ENCODE measurements around the gene KLF2. TPM values are rescaled to one million over a fixed set of nuclear protein-coding genes. Genes with fewer than 3 reads are reported as not detected.
"Not testable (repeated sequence)": the region's sequence is repeated elsewhere in the genome, so short reads cannot be mapped to it uniquely, and the experiment has no call there.

Gene KLF2
- polyA plus RNA-seq, 1 donor = 21.7 TPM

GRCh38 chr19:16337809-16338469 lies 13.3 kb downstream of the KLF2 start:
- Histone ChIP-seq H3K9me3 (ENCODE audit: control insufficient read depth, low read depth, low read length) (no peaks in the 10 kb centered on the region), H3K36me3 (ENCODE audit: control insufficient read depth, insufficient read depth, low read length) (no peaks in the 10 kb centered on the region), H3K27me3 (ENCODE audit: control insufficient read depth, insufficient read depth, low read length) (no peaks in the 10 kb centered on the region), H3K27ac (ENCODE audit: low read length) (no peak overlapping the region), H3K4me1 (ENCODE audit: control insufficient read depth, insufficient read depth, low read length) (no peaks in the 10 kb centered on the region), H3K4me3 (ENCODE audit: low read length) (no peak overlapping the region)
- no peak for DNase-seq
- WGBS (ENCODE audit: insufficient coverage, low lambda C conversion rate) = no CpG with 5 or more reads among the region's 13 CpGs

GRCh38 chr19:16338470-16339360 lies 14.1 kb downstream of the KLF2 start:
- Histone ChIP-seq H3K4me3 (ENCODE audit: low read length) (no peak overlapping the region), H3K27me3 (ENCODE audit: control insufficient read depth, insufficient read depth, low read length) (no peaks in the 10 kb centered on the region), H3K4me1 (ENCODE audit: control insufficient read depth, insufficient read depth, low read length) (no peaks in the 10 kb centered on the region), H3K9me3 (ENCODE audit: control insufficient read depth, low read depth, low read length) (no peaks in the 10 kb centered on the region), H3K27ac (ENCODE audit: low read length) (no peak overlapping the region), H3K36me3 (ENCODE audit: control insufficient read depth, insufficient read depth, low read length) (no peaks in the 10 kb centered on the region)
- WGBS (ENCODE audit: insufficient coverage, low lambda C conversion rate) = no CpG with 5 or more reads among the region's 30 CpGs
- peak in 1 of 2 donors; percentile 10 for DNase-seq

- Histone ChIP-seq H3K27me3 (ENCODE audit: control insufficient read depth, insufficient read depth, low read length) (no peaks in the 10 kb centered on the region), H3K36me3 (ENCODE audit: control insufficient read depth, insufficient read depth, low read length) (no peaks in the 10 kb centered on the region), H3K4me3 (ENCODE audit: low read length) (no peak overlapping the region), H3K9me3 (ENCODE audit: control insufficient read depth, low read depth, low read length) (no peaks in the 10 kb centered on the region), H3K27ac (ENCODE audit: low read length) (no peak overlapping the region), H3K4me1 (ENCODE audit: control insufficient read depth, insufficient read depth, low read length) (no peaks in the 10 kb centered on the region)
- WGBS (ENCODE audit: insufficient coverage, low lambda C conversion rate) = no CpG with 5 or more reads among the region's 6 CpGs
- DNase-seq = no peak
These were observed 14.7 kb downstream of the KLF2 start for GRCh38 chr19:16339361-16339725.

- H3K4me3 ChIP-seq (ENCODE audit: low read length) = no peak overlapping the region
- no peaks in the 10 kb centered on the region for H3K36me3 ChIP-seq (ENCODE audit: control insufficient read depth, insufficient read depth, low read length)
- no CpG with 5 or more reads among the region's 5 CpGs for WGBS (ENCODE audit: insufficient coverage, low lambda C conversion rate)
- no peaks in the 10 kb centered on the region for H3K4me1 ChIP-seq (ENCODE audit: control insufficient read depth, insufficient read depth, low read length)
- DNase-seq = no peak
- H3K27me3 ChIP-seq (ENCODE audit: control insufficient read depth, insufficient read depth, low read length) = no peaks in the 10 kb centered on the region
- no peaks in the 10 kb centered on the region for H3K9me3 ChIP-seq (ENCODE audit: control insufficient read depth, low read depth, low read length)
- no peak overlapping the region for H3K27ac ChIP-seq (ENCODE audit: low read length)
These were observed 15.5 kb downstream of the KLF2 start for GRCh38 chr19:16340092-16340491.

- Histone ChIP-seq H3K27me3 (ENCODE audit: control insufficient read depth, insufficient read depth, low read length) (no peaks in the 10 kb centered on the region), H3K4me1 (ENCODE audit: control insufficient read depth, insufficient read depth, low read length) (peaks cover under 1% of the 10 kb centered on the region), H3K27ac (ENCODE audit: low read length) (no peak overlapping the region), H3K36me3 (ENCODE audit: control insufficient read depth, insufficient read depth, low read length) (no peaks in the 10 kb centered on the region), H3K9me3 (ENCODE audit: control insufficient read depth, low read depth, low read length) (no peaks in the 10 kb centered on the region), H3K4me3 (ENCODE audit: low read length) (no peak overlapping the region)
- no peak for DNase-seq
- WGBS (ENCODE audit: insufficient coverage, low lambda C conversion rate) = no CpG with 5 or more reads among the region's 3 CpGs
These were observed 16.0 kb downstream of the KLF2 start for GRCh38 chr19:16340654-16341053.

- Histone ChIP-seq H3K36me3 (ENCODE audit: control insufficient read depth, insufficient read depth, low read length) (no peaks in the 10 kb centered on the region), H3K4me3 (ENCODE audit: low read length) (no peak overlapping the region), H3K9me3 (ENCODE audit: control insufficient read depth, low read depth, low read length) (no peaks in the 10 kb centered on the region), H3K4me1 (ENCODE audit: control insufficient read depth, insufficient read depth, low read length) (peaks cover 3% of the 10 kb centered on the region), H3K27ac (ENCODE audit: low read length) (no peak overlapping the region), H3K27me3 (ENCODE audit: control insufficient read depth, insufficient read depth, low read length) (no peaks in the 10 kb centered on the region)
- DNase-seq = no peak
- no CpG with 5 or more reads among the region's 10 CpGs for WGBS (ENCODE audit: insufficient coverage, low lambda C conversion rate)
These were observed 17.5 kb downstream of the KLF2 start for GRCh38 chr19:16342002-16342715.

- Histone ChIP-seq H3K9me3 (ENCODE audit: control insufficient read depth, low read depth, low read length) (no peaks in the 10 kb centered on the region), H3K27ac (ENCODE audit: low read length) (no peak overlapping the region), H3K4me3 (ENCODE audit: low read length) (no peak overlapping the region), H3K36me3 (ENCODE audit: control insufficient read depth, insufficient read depth, low read length) (no peaks in the 10 kb centered on the region), H3K27me3 (ENCODE audit: control insufficient read depth, insufficient read depth, low read length) (no peaks in the 10 kb centered on the region), H3K4me1 (ENCODE audit: control insufficient read depth, insufficient read depth, low read length) (peaks cover 3% of the 10 kb centered on the region)
- no peak for DNase-seq
- no CpG with 5 or more reads among the region's 7 CpGs for WGBS (ENCODE audit: insufficient coverage, low lambda C conversion rate)
These were observed 18.5 kb downstream of the KLF2 start for GRCh38 chr19:16343156-16343555.

GRCh38 chr19:16345457-16345856 lies 20.8 kb downstream of the KLF2 start:
- 83% methylated on average over 2 of the region's 4 CpGs for WGBS (ENCODE audit: insufficient coverage, low lambda C conversion rate)
- H3K36me3 ChIP-seq (ENCODE audit: control insufficient read depth, insufficient read depth, low read length) = no peaks in the 10 kb centered on the region
- no peaks in the 10 kb centered on the region for H3K27me3 ChIP-seq (ENCODE audit: control insufficient read depth, insufficient read depth, low read length)
- peak overlapping the region; percentile 13 for H3K27ac ChIP-seq (ENCODE audit: low read length)
- H3K4me1 ChIP-seq (ENCODE audit: control insufficient read depth, insufficient read depth, low read length) = peaks cover 3% of the 10 kb centered on the region
- peak in 1 of 2 donors; percentile 52 for DNase-seq
- H3K4me3 ChIP-seq (ENCODE audit: low read length) = no peak overlapping the region
- H3K9me3 ChIP-seq (ENCODE audit: control insufficient read depth, low read depth, low read length) = no peaks in the 10 kb centered on the region

- H3K4me3 ChIP-seq (ENCODE audit: low read length); H3K9me3 ChIP-seq (ENCODE audit: control insufficient read depth, low read depth, low read length); H3K27ac ChIP-seq (ENCODE audit: low read length); H3K4me1 ChIP-seq (ENCODE audit: control insufficient read depth, insufficient read depth, low read length); H3K27me3 ChIP-seq (ENCODE audit: control insufficient read depth, insufficient read depth, low read length); DNase-seq; H3K36me3 ChIP-seq (ENCODE audit: control insufficient read depth, insufficient read depth, low read length): not testable (repeated sequence)
- WGBS (ENCODE audit: insufficient coverage, low lambda C conversion rate) = no CpG with 5 or more reads among the region's 4 CpGs
These were observed 22.5 kb downstream of the KLF2 start for GRCh38 chr19:16347099-16347498.

- 93% methylated on average over 3 of the region's 6 CpGs for WGBS (ENCODE audit: insufficient coverage, low lambda C conversion rate)
- no peak for DNase-seq
- Histone ChIP-seq H3K4me1 (ENCODE audit: control insufficient read depth, insufficient read depth, low read length) (peaks cover 3% of the 10 kb centered on the region), H3K9me3 (ENCODE audit: control insufficient read depth, low read depth, low read length) (no peaks in the 10 kb centered on the region), H3K27me3 (ENCODE audit: control insufficient read depth, insufficient read depth, low read length) (no peaks in the 10 kb centered on the region), H3K4me3 (ENCODE audit: low read length) (no peak overlapping the region), H3K36me3 (ENCODE audit: control insufficient read depth, insufficient read depth, low read length) (no peaks in the 10 kb centered on the region), H3K27ac (ENCODE audit: low read length) (no peak overlapping the region)
These were observed 23.1 kb downstream of the KLF2 start for GRCh38 chr19:16347706-16348105.

All from large intestine (tissue), 3 donors.